BLaER1 (cell line): ENCODE results near the gene TYW5.

Experiments
- H3K27ac ChIP-seq: shearing (Covaris generic); formaldehyde crosslinking; 2 replicates; pipeline ENCODE4 v1.8.1; 2022
- H3K27me3 ChIP-seq: shearing (Covaris generic); formaldehyde crosslinking; 2 replicates; pipeline ENCODE4 v1.8.1; 2022
- H3K36me3 ChIP-seq: shearing (Covaris generic); formaldehyde crosslinking; 2 replicates; pipeline ENCODE4 v1.8.1; 2022
- H3K4me1 ChIP-seq: shearing (Covaris generic); formaldehyde crosslinking; 2 replicates; pipeline ENCODE4 v1.8.1; 2022
- H3K4me2 ChIP-seq: shearing (Covaris generic); formaldehyde crosslinking; 2 replicates; pipeline ENCODE4 v1.8.1; 2022
- H3K4me3 ChIP-seq: shearing (Covaris generic); formaldehyde crosslinking; 2 replicates; pipeline ENCODE4 v1.8.1; 2022
- H3K9ac ChIP-seq: shearing (Covaris generic); formaldehyde crosslinking; 2 replicates; pipeline ENCODE4 v1.8.1; 2022
- H3K9me3 ChIP-seq: shearing (Covaris generic); formaldehyde crosslinking; 2 replicates; pipeline ENCODE4 v1.8.1; 2022
- H4K20me1 ChIP-seq: shearing (Covaris generic); formaldehyde crosslinking; 2 replicates; pipeline ENCODE4 v1.8.1; 2022
- Cebpa-rat ChIP-seq: shearing (Covaris generic); IDR thresholded peaks from 2 replicates; pipeline ENCODE4 v1.8.1; 2022

The TYW5 gene

GRCh38 chr2:199988151-199988550 is 32.9 kb upstream of the TYW5 start:
- Histone ChIP-seq H3K4me2 (peak overlapping the region; percentile 71), H3K9ac (peak overlapping the region; percentile 55), H3K4me3 (peak overlapping the region; percentile 25), H3K27ac (peak overlapping the region; percentile 73), H3K4me1 (peaks cover 83% of the 10 kb centered on the region), H3K36me3 (no peaks in the 10 kb centered on the region), H3K9me3 (no peaks in the 10 kb centered on the region; the same call in 1 of the 2 replicates), H4K20me1 (no peaks in the 10 kb centered on the region), H3K27me3 (no peaks in the 10 kb centered on the region)
- no peak for TF ChIP-seq Cebpa-rat

- H3K36me3 ChIP-seq, result no peaks in the 10 kb centered on the region
- H4K20me1 ChIP-seq, result no peaks in the 10 kb centered on the region
- no peak for TF ChIP-seq Cebpa-rat
- peak overlapping the region; percentile 73 for H3K27ac ChIP-seq
- peak overlapping the region; percentile 71 for H3K4me2 ChIP-seq
- peak overlapping the region; percentile 25 for H3K4me3 ChIP-seq
- H3K4me1 ChIP-seq, result peaks cover 77% of the 10 kb centered on the region
- peak overlapping the region; percentile 55 for H3K9ac ChIP-seq
- H3K27me3 ChIP-seq, result no peaks in the 10 kb centered on the region
- no peaks in the 10 kb centered on the region; the same call in 1 of the 2 replicates for H3K9me3 ChIP-seq
These were observed 32.3 kb upstream of the TYW5 start for GRCh38 chr2:199987586-199987985.

- no peaks in the 10 kb centered on the region for H3K36me3 ChIP-seq
- no peaks in the 10 kb centered on the region for H4K20me1 ChIP-seq
- H3K4me2 ChIP-seq, result peak overlapping the region; percentile 60
- H3K4me3 ChIP-seq, result no peak overlapping the region
- no peak overlapping the region for H3K9ac ChIP-seq
- H3K27me3 ChIP-seq, result no peaks in the 10 kb centered on the region
- peaks cover 59% of the 10 kb centered on the region for H3K4me1 ChIP-seq
- peak overlapping the region; percentile 62 for H3K27ac ChIP-seq
- no peaks in the 10 kb centered on the region for H3K9me3 ChIP-seq
- no peak for TF ChIP-seq Cebpa-rat
These were observed 30.4 kb upstream of the TYW5 start for GRCh38 chr2:199985625-199986207.

- Histone ChIP-seq H3K4me1 (peaks cover 49% of the 10 kb centered on the region), H3K27me3 (no peaks in the 10 kb centered on the region), H3K27ac (no peak overlapping the region), H3K9me3 (no peaks in the 10 kb centered on the region), H4K20me1 (no peaks in the 10 kb centered on the region), H3K4me3 (no peak overlapping the region), H3K9ac (no peak overlapping the region), H3K36me3 (no peaks in the 10 kb centered on the region), H3K4me2 (no peak overlapping the region)
- TF ChIP-seq Cebpa-rat, result no peak
These were observed 29.5 kb upstream of the TYW5 start for GRCh38 chr2:199984755-199985154.

GRCh38 chr2:199984159-199984558 is 28.9 kb upstream of the TYW5 start:
- no peak overlapping the region for H3K27ac ChIP-seq
- TF ChIP-seq Cebpa-rat, result no peak
- H3K4me2 ChIP-seq, result no peak overlapping the region
- no peak overlapping the region for H3K9ac ChIP-seq
- H3K27me3 ChIP-seq, result no peaks in the 10 kb centered on the region
- no peak overlapping the region for H3K4me3 ChIP-seq
- no peaks in the 10 kb centered on the region for H3K36me3 ChIP-seq
- H3K9me3 ChIP-seq, result no peaks in the 10 kb centered on the region
- no peaks in the 10 kb centered on the region for H4K20me1 ChIP-seq
- H3K4me1 ChIP-seq, result peaks cover 43% of the 10 kb centered on the region

GRCh38 chr2:199983534-199983933 is 28.2 kb upstream of the TYW5 start:
- peaks cover 37% of the 10 kb centered on the region for H3K4me1 ChIP-seq
- H3K4me2 ChIP-seq, result no peak overlapping the region
- H3K27me3 ChIP-seq, result no peaks in the 10 kb centered on the region
- no peaks in the 10 kb centered on the region for H4K20me1 ChIP-seq
- no peaks in the 10 kb centered on the region for H3K9me3 ChIP-seq
- H3K9ac ChIP-seq, result no peak overlapping the region
- no peak for TF ChIP-seq Cebpa-rat
- H3K4me3 ChIP-seq, result no peak overlapping the region
- H3K27ac ChIP-seq, result no peak overlapping the region
- no peaks in the 10 kb centered on the region for H3K36me3 ChIP-seq

- Histone ChIP-seq H3K36me3 (no peaks in the 10 kb centered on the region), H3K9me3 (no peaks in the 10 kb centered on the region), H4K20me1 (no peaks in the 10 kb centered on the region), H3K4me3 (no peak overlapping the region), H3K4me1 (peaks cover 24% of the 10 kb centered on the region), H3K9ac (no peak overlapping the region), H3K4me2 (no peak overlapping the region), H3K27ac (no peak overlapping the region), H3K27me3 (no peaks in the 10 kb centered on the region)
- TF ChIP-seq Cebpa-rat, result no peak
These were observed 27.0 kb upstream of the TYW5 start for GRCh38 chr2:199982126-199982843.

- Histone ChIP-seq H4K20me1 (no peaks in the 10 kb centered on the region), H3K36me3 (no peaks in the 10 kb centered on the region), H3K9me3 (no peaks in the 10 kb centered on the region), H3K27ac (no peak overlapping the region), H3K4me1 (peaks cover 2% of the 10 kb centered on the region; the same call in 1 of the 2 replicates), H3K4me3 (no peak overlapping the region), H3K9ac (no peak overlapping the region), H3K27me3 (no peaks in the 10 kb centered on the region), H3K4me2 (no peak overlapping the region)
- TF ChIP-seq Cebpa-rat, result no peak
These were observed 24.7 kb upstream of the TYW5 start for GRCh38 chr2:199979832-199980628.

- Histone ChIP-seq H3K4me3 (no peak overlapping the region), H3K9ac (no peak overlapping the region)
These were observed 24.1 kb upstream of the TYW5 start for GRCh38 chr2:199979398-199979797.

GRCh38 chr2:199977984-199978415 is 22.7 kb upstream of the TYW5 start:
- Histone ChIP-seq H3K9me3 (no peaks in the 10 kb centered on the region), H3K27ac (no peak overlapping the region), H3K36me3 (peaks cover 4% of the 10 kb centered on the region; the same call in 1 of the 2 replicates), H3K4me2 (no peak overlapping the region), H3K9ac (no peak overlapping the region), H3K4me3 (no peak overlapping the region), H4K20me1 (no peaks in the 10 kb centered on the region), H3K27me3 (no peaks in the 10 kb centered on the region), H3K4me1 (no peaks in the 10 kb centered on the region)
- TF ChIP-seq Cebpa-rat, result no peak

More at GRCh38 chr2:199979398-199979797, 24.1 kb upstream of the TYW5 start:
- peaks cover 1% of the 10 kb centered on the region; the same call in 1 of the 2 replicates for H3K36me3 ChIP-seq
- H4K20me1 ChIP-seq, result no peaks in the 10 kb centered on the region
- no peaks in the 10 kb centered on the region for H3K9me3 ChIP-seq
- H3K4me2 ChIP-seq, result no peak overlapping the region
- no peaks in the 10 kb centered on the region for H3K4me1 ChIP-seq
- no peak for TF ChIP-seq Cebpa-rat
- H3K27me3 ChIP-seq, result no peaks in the 10 kb centered on the region
- H3K27ac ChIP-seq, result no peak overlapping the region
